ENCODE results near the gene SC5D. TPM values are rescaled to one million over a fixed set of nuclear protein-coding genes. Genes with fewer than 3 reads are reported as not detected.

SC5D gene
- total RNA-seq, 4 donors from 2014 or later, result 18.5 to 23.7 (median 20.6) TPM

- 82% methylated on average over 16 of the region's 16 CpGs for WGBS
- H3K36me3 ChIP-seq, result no peaks in the 10 kb centered on the region
- peak; percentile 62 for DNase-seq (ENCODE audit: extremely low spot score)
- no peaks in the 10 kb centered on the region for H3K9me3 ChIP-seq
- peaks cover 0 to 9% (median 0%) of the 10 kb centered on the region in 4 donors for H3K27me3 ChIP-seq
- H3K27ac ChIP-seq (replicated peaks in 1 of 4), result no peak overlapping the region
- no peak overlapping the region for H3K4me3 ChIP-seq
- TF ChIP-seq POLR2A (IDR thresholded peaks at IDR 0.05; ENCODE audit: low read depth) (no peak), EP300 (IDR thresholded peaks at IDR 0.05) (no peak)
- H3K4me1 ChIP-seq, result no peaks in the 10 kb centered on the region
- intact Hi-C loops (cut with DNase I), result loop anchor here (10.0 kb wide), 1 partner anchor 116 kb away; no protein-coding TSS in a partner anchor
Measured at GRCh38 chr11:121328176-121328966, 35.8 kb downstream of the SC5D start.

- DNase-seq (ENCODE audit: extremely low spot score), result peak; percentile 72
- Histone ChIP-seq H3K36me3 (no peaks in the 10 kb centered on the region), H3K27me3 (peaks cover 0 to 9% (median 0%) of the 10 kb centered on the region in 4 donors), H3K4me3 (no peak overlapping the region), H3K9me3 (no peaks in the 10 kb centered on the region), H3K4me1 (no peaks in the 10 kb centered on the region), H3K27ac (replicated peaks in 1 of 4) (no peak overlapping the region)
- intact Hi-C loops (cut with DNase I), result loop anchor here (10.0 kb wide), 1 partner anchor 116 kb away; no protein-coding TSS in a partner anchor
- TF ChIP-seq EP300 (IDR thresholded peaks at IDR 0.05) (no peak), POLR2A (IDR thresholded peaks at IDR 0.05; ENCODE audit: low read depth) (no peak), POLR2AphosphoS5 (IDR thresholded peaks at IDR 0.05) (no peak), CTCF (IDR thresholded peaks at IDR 0.05) (no peak)
- 42% methylated on average over 4 of the region's 4 CpGs for WGBS
Measured at GRCh38 chr11:121328967-121329679, 36.6 kb downstream of the SC5D start.

GRCh38 chr11:121329781-121330395 lies 37.3 kb downstream of the SC5D start:
- Histone ChIP-seq H3K27me3 (peaks cover 0 to 9% (median 0%) of the 10 kb centered on the region in 4 donors), H3K36me3 (no peaks in the 10 kb centered on the region), H3K4me3 (no peak overlapping the region), H3K9me3 (no peaks in the 10 kb centered on the region), H3K27ac (replicated peaks in 1 of 4) (no peak overlapping the region), H3K4me1 (no peaks in the 10 kb centered on the region)
- intact Hi-C loops (cut with DNase I), result loop anchor here (10.0 kb wide), 1 partner anchor 115 kb away; no protein-coding TSS in a partner anchor
- TF ChIP-seq POLR2A (IDR thresholded peaks at IDR 0.05; ENCODE audit: low read depth) (no peak), EP300 (IDR thresholded peaks at IDR 0.05) (no peak), CTCF (IDR thresholded peaks at IDR 0.05) (no peak)
- 94% methylated on average over 3 of the region's 3 CpGs for WGBS
- no peak for DNase-seq (ENCODE audit: extremely low spot score)

- H3K4me3 ChIP-seq, result no peak overlapping the region
- TF ChIP-seq POLR2AphosphoS5 (IDR thresholded peaks at IDR 0.05) (no peak), EP300 (IDR thresholded peaks at IDR 0.05) (no peak), CTCF (IDR thresholded peaks at IDR 0.05) (no peak), POLR2A (IDR thresholded peaks at IDR 0.05; ENCODE audit: low read depth) (no peak)
- 85% methylated on average over 19 of the region's 19 CpGs for WGBS
- no peak overlapping the region for H3K27ac ChIP-seq (replicated peaks in 1 of 4)
- H3K9me3 ChIP-seq, result no peaks in the 10 kb centered on the region
- H3K4me1 ChIP-seq, result no peaks in the 10 kb centered on the region
- H3K27me3 ChIP-seq, result peaks cover 0 to 9% (median 0%) of the 10 kb centered on the region in 4 donors
- no peak for DNase-seq (ENCODE audit: extremely low spot score)
- H3K36me3 ChIP-seq, result no peaks in the 10 kb centered on the region
- intact Hi-C loops (cut with DNase I), result no loop called here
Measured at GRCh38 chr11:121330614-121331435, 38.3 kb downstream of the SC5D start.

Data from esophagus muscularis mucosa (tissue), 4 donors.